ENCODE data around the gene ZCCHC3.
"Not testable (repeated sequence)": the region's sequence is repeated elsewhere in the genome, so short reads cannot be mapped to it uniquely, and the experiment has no call there.

ZCCHC3 gene, protein sequence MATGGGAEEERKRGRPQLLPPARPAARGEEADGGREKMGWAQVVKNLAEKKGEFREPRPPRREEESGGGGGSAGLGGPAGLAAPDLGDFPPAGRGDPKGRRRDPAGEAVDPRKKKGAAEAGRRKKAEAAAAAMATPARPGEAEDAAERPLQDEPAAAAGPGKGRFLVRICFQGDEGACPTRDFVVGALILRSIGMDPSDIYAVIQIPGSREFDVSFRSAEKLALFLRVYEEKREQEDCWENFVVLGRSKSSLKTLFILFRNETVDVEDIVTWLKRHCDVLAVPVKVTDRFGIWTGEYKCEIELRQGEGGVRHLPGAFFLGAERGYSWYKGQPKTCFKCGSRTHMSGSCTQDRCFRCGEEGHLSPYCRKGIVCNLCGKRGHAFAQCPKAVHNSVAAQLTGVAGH

DNA sequence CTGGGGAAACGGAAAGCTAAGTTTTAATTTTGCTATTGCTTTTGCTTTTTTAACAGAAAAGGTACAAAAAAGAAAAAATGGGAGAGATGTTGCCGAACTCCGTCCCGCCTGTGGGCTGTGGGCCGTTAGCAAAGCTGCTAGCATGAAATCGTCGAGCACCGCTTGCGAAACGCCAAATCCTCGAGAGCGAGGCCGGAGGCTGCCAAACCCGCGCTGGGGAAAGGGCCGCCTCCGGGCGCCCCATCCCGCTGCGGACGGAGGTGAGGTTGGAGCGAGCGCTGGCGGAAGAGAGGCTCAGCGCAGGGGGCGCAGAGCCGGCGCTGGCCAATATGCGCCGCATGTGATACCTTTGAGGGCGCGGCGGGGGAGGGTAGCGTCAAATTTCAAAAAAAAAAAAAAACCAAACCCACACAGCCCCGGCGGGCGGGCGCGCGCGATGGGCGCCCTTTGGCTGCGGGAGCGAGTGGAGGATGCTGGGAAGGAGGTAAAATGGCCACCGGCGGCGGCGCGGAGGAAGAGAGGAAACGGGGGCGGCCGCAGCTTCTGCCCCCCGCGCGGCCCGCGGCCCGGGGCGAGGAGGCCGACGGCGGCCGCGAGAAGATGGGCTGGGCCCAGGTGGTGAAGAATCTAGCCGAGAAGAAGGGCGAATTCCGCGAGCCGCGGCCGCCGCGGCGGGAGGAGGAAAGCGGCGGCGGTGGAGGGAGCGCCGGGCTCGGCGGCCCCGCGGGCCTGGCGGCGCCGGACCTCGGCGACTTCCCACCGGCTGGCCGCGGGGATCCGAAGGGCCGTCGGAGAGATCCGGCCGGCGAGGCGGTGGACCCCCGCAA, at the start of gene ZCCHC3:
Gene ZCCHC3, plus strand, starts transcription at position 473 of the 827 bp plus-strand sequence. Its CDS starts 17 bp downstream, at position 490.
- DNase-seq, result peak; percentile 77

DNA sequence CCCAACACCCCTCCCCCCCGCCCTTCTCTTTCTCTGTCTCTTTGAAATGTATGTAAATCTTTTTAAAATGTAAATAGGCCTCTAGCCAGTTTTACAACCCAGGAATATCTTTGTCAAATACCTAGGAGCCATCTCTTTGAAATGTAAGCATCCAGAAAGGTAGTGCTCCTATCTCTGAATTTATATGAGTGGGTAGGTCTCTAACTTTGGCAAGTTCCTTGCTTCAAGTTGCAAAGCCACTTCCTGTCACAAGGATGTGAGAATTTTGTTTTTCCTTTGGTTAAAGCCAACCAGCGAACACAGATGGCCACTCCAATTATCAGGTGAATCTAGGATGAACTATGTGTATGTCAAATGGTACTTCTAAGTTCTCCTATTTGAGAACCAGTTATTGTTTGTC, 46.0 kb upstream of the ZCCHC3 start:
- DNase-seq, result no peak

GRCh38 chr20:252801-253200, 44.6 kb upstream of the ZCCHC3 start:
- DNase-seq, result no peak

DNA sequence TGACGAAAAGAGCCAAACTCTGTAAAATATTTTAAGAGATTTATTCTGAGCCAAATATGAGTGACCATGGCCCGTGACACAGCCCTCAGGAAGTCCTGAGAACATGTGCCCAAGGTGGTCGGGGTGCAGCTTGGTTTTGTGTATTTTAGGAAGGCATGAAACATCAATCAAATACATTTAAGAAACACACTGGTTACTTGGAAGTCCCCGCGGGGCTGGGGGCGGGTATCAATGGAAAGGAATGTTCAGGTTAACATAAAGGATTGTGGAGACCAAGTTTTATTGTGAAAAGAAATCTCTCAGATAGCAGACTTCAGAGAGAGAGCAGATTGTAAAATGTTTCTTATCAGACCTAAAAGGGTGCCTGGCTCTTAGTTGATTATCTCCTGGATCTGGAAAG, 43.9 kb upstream of the ZCCHC3 start:
- DNase-seq, result not testable (repeated sequence)

DNA sequence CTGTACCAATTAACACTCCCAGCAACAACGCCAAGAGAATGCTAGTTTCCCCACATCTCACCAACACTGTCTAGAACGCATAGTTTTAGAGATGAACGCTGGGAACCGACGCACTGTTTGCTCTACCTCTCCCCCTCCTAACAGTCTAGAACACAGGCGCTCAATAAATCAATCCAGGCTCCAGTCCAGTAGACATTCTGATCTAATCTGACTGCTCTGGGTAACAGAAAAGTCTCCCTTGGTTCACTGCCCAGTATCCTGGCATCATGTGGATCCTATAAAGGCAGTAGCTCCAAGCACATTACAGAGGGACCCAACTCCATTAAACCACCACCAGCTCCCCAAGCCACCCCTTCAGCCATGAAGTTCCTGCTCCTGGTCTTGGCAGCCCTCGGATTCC, 40.0 kb upstream of the ZCCHC3 start, which contains the start of gene DEFB132:
Gene DEFB132, plus strand, starts transcription at position 306 of the 400 bp plus-strand sequence. Its CDS starts 55 bp downstream, at position 361.
- DNase-seq, result no peak

GRCh38 chr20:258269-258858, 39.0 kb upstream of the ZCCHC3 start:
- no peak for DNase-seq

GRCh38 chr20:258963-259362, 38.4 kb upstream of the ZCCHC3 start:
- no peak for DNase-seq

DNA sequence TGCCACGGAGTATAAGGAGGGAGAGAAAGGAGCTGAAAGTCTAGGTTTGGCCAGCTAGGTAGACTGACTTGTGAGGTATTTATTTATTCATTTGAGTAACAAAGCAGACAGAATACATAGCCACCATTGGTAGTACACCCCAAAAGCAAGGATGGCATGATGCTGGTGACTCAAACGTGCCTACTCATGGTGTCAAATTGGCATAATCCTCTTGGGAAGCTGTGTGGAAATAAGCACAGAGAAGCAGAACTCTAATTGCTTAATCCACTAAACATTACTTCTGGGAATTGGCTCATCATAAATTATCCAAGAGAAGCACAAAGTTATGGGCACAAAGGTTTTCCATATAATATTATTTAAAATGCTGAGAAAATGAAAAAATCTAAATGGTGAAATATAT, 37.4 kb upstream of the ZCCHC3 start:
- no peak for DNase-seq

DNA sequence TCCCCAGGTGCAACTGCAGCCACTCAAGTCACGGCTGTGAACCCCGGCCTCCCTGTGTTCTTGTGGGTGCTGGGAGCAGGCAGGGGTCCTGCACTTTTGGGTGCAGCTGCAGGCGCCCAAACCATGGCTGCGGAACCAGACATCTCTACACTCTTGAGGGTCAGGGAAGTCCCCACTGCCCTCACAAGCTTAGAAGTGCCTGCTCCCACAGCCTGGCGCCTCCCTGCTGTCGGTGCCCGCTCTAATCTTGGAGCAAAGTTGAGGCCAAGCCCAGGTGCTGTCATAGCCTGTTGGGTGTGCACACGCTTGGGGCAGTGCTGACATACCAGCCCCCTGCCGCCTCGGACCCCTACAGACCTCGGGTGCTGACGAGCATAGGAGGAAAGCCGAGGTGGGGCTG, 33.7 kb upstream of the ZCCHC3 start:
- DNase-seq, result no peak

DNA sequence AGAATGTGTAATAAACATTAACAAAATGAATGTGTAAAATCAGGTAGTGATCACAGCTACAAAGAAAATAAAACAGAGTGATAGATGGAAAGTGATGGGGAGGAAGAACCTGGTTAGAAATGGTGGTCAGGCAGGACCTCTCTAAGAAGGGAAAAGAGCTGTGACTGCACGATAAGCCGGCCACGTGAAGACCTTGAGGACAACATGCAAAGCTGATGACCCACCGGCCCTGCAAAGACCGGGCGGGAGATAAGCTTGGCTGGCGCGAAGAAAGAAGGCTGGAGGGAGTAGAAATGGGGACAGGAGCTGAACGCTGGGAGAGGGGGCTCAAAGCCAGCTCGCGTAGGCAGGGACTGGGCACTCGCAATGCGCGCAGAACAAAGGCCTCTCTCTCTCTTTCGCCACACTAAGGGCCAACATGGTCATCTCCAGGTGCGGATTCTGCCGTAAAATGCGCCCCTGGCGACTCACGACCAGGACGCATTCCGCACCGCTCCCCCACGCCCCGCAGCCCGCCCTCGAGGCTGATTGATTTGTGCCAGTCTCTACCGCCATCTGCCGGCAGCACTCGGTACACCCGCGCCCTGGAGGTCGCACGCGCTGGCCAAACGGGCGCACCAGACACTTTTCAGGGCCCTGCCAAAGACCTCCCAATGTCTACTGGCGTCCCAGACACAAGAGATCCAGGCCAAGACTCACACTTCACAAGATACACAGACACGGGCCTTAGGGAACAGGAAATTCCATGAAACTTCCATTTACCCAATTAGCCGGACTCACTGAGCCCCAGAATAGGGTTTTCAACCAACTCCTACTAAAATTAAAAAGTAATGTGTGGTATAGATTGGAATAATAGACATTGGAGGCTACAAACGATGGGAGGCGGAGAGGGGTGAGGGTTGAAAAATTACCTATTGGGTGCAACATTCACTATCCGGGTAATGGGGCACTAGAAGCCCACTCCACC, 30.5 kb upstream of the ZCCHC3 start:
- DNase-seq, result peak; percentile 90

DNA sequence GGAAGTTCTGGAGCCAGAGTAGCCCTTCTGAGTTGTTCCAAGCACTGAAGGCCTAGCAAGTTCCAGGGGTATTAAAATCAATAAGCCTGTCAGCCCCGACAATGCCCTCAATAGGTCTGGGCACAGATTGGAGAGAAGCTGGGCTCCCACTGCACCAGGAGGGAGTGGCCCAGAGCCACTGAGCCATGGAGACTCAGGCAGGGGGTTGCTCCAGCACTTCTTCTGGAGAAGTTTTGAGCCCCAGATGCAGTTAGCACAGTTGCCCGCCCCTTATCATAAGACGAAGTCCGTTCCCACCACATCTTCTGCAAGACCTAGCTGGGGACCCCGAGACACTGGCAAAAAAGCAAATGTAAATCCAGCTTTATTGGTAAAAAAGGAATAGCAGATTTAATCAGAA, 26.9 kb upstream of the ZCCHC3 start:
- DNase-seq, result no peak

DNA sequence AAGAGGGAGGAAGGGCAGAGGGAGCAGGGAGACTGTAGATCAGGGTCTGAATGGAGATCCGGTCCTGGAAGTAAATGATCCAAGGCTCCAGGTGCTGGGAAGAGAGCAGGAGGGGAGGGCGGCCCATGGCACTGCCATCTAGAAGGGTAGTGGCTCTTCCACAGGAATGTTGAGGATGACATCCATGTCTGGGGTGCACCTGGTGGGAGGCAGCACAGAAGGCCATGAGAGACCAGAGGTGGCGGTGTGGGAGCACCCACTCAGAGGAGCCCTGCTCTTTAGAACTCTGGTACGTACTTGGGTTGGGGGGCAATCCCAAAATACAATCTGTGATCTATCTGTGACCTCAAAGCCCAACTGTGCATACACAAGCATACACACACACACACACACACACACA, 26.3 kb upstream of the ZCCHC3 start:
- DNase-seq, result no peak

DNA sequence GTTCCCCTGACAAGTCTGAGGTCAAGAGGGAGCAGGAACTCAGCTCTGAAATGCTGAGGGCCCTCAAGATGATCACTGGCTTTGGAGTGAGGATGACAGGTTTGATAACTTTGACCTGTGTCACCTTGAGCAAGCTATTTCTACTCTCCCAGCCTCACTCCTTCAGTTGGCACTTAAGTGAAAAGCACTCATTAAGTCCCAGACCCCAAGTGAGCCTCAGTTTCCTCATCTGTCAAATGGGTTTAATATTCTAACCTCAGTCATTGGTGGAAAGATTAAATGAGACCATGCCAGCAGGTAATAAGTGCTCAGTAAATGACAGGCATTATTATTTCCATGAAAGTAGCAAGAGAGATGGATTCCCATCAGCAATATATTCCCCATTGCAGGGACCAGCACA, 25.8 kb upstream of the ZCCHC3 start:
- no peak for DNase-seq

DNA sequence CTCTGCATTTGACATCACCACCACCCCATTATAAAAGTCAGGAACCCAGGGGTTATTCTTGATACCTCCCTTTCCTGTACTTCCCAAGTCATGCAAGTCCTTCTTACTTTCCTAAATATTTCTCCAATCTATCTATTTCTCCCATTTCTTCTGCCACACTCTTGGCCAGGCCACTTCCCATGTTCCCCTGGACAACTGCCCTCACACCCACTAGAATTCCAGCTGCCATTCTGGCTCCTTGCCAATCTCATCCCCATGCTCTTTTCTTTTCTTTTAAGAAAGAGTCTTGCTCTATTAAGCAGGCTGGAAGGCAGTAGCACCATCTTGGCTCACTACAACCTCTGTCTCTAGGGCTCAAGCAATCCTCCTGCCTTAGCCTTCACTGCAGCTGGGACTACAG, 24.7 kb upstream of the ZCCHC3 start:
- no peak for DNase-seq

- no peak for DNase-seq
Measured at GRCh38 chr20:273884-274283, 23.5 kb upstream of the ZCCHC3 start.

DNA sequence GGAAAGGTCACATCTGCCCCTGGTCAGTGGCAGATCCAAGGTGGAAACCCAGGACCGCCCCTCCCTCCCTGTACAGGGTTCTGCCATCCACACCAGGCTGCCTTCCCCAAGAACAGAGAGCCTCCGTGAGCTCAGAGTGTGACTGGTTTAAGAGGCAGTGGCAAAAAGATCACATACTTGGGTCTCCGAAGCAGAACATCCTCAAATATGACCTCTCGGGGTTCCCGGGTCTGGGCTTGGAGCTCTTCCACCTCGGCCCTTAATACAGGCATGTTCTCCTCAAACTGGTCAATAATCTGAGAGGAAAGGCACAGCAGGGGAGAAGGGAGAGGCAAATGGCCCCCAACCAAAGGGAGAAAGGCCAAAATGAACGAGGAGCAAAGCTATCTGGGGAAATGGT, 21.6 kb upstream of the ZCCHC3 start:
- DNase-seq, result no peak

DNA sequence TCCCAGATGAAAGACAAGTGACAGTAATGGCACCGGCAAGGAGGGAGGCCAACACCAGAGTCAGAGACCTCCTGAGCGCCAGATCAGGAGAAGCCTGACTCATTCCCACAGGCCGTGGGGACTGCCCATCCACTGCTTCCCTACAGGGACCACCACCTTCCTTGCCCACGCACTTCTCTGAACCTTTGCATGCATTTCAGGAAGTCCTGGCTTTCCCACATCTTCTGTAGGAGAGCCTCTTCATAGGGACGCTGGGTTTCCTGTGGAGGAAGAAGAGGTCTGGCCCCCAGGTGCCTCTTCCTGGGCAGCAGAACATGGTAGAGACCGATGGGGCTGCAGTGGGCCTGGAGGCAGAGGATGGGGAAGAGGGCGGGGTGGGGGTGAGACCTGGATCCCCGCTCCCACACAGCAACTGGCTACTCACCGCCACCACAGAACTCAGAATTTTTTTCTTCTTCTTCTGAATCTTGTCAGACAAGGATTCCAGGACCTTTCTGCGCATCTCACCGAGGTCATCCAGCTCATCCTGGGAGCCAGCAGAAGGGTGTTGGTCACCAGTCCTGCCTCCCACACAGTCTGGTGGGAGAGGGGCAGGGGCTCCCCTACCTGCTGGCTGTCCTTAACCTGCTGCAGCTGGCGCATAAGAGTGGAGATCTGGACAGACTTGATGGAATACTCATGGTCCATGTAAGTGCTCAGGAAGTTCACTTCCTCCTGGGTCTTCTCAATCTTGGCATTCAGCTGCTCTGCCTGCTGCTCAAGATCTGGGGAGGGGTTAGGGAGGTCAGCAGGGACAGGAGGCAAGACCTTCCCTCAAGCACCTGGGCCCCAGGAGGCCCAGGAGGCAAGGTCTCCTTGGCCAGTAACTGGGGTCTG, 20.5 kb upstream of the ZCCHC3 start:
- DNase-seq, result no peak

DNA sequence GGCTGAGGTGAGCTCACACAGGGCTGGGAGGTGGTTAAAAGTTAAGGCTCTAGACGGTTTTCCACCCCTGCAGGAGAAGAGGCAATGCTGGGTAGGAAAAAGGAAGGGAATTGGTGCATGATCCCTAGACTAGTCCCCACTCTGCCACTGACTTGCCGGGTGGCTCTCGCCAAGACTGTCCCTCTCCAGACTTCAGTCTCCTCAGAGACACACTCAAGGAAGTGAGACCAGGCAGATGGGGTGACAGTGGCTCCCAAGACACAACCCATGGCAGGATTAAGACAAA, 19.9 kb upstream of the ZCCHC3 start:
- no peak for DNase-seq

GRCh38 chr20:278181-278580, 19.2 kb upstream of the ZCCHC3 start:
- DNase-seq, result no peak

GRCh38 chr20:278607-279571, 18.5 kb upstream of the ZCCHC3 start:
- DNase-seq, result no peak

All from activated CD4-positive, alpha-beta T cell treated with anti-CD3 and anti-CD28 coated beads, Interleukin-2, amount 50 U/mL, for 1 hour (primary cell).